GM12878 (cell line): Measurements from ENCODE around the gene LMAN2. TPM values are rescaled to one million over a fixed set of nuclear protein-coding genes. Genes with fewer than 3 reads are reported as not detected.

Experiments
- ATAC-seq: fragments of 200-7000 bp; cut with Tn5 transposase; 3 replicates; pipeline ENCODE4 v1.9.1; 2020; ENCODE audit warnings: mild to moderate bottlenecking, moderate library complexity
- BruUV-seq: library from RNA; stranded (reverse); fragments of 400-500 nt; replicated peaks from 2 replicates; lab custom pipeline; 2021; lab: Mats Ljungman, UMichigan
- CTCF ChIA-PET: fragments of 300-600 bp; sonication (Branson Sonifier 250); formaldehyde crosslinking; extraction: SDS; loops from one replicate; lab custom pipeline; 2021; ENCODE audit warnings: inconsistent platforms; lab: Yijun Ruan, JAX
- POLR2A ChIA-PET: fragments of 350-600 bp; formaldehyde crosslinking; extraction: SDS; loops from one replicate; lab custom pipeline; 2021; ENCODE audit warnings: inconsistent platforms; lab: Charles Lee
- RAD21 ChIA-PET: fragments of 300-600 bp; sonication (Branson Sonifier 250); formaldehyde crosslinking; loops from one replicate; lab custom pipeline; 2023; ENCODE audit warnings: antibody characterized with exemption; ENCODE audit not compliant: unreplicated experiment; lab: Charles Lee
- SMC1A ChIA-PET: fragments of 300-600 bp; sonication (Branson Sonifier 250); formaldehyde crosslinking; loops from one replicate; lab custom pipeline; 2023; ENCODE audit not compliant: unreplicated experiment, uncharacterized antibody; lab: Charles Lee
- DNase-seq: peaks from one replicate; pipeline ENCODE4 v3.0.0-alpha.2; 2011; ENCODE audit warnings: low read depth, low spot score
- FAIRE-seq: peaks from 3 replicates; lab custom pipeline; 2011; peaks lifted over from hg19 to GRCh38; lab: Jason Lieb, UNC
- H2AFZ ChIP-seq: 2 replicates; pipeline ENCODE4 v1.6.0; 2011; ENCODE audit warnings: low read depth, low read length, control low read depth; ENCODE audit not compliant: control insufficient read depth
- H3K27ac ChIP-seq: 2 replicates; pipeline ENCODE4 v1.5.1; 2011; ENCODE audit warnings: control low read depth; ENCODE audit not compliant: control insufficient read depth, insufficient read depth
- H3K27me3 ChIP-seq, 2 experiments: replicated peaks in 1 of 2; 2 replicates each; pipeline versions ENCODE4 v1.6.0 to v1.6.1; 2011; ENCODE audit warnings: low read length in 1 of 2; ENCODE audit not compliant: control insufficient read depth in 2 of 2, insufficient read depth in 2 of 2
- H3K36me3 ChIP-seq, 2 experiments: 2 replicates each; pipeline ENCODE4 v1.5.1; 2011; ENCODE audit warnings: low read length in 1 of 2; ENCODE audit not compliant: control insufficient read depth in 2 of 2, insufficient read depth in 2 of 2
- H3K4me1 ChIP-seq: 2 replicates; pipeline ENCODE4 v1.6.1; 2011; ENCODE audit warnings: mild to moderate bottlenecking, low read length, moderate library complexity, mixed read lengths; ENCODE audit not compliant: control insufficient read depth, insufficient read depth
- H3K4me2 ChIP-seq: 2 replicates; pipeline ENCODE4 v1.6.0; 2011; ENCODE audit warnings: control low read depth; ENCODE audit not compliant: control insufficient read depth, insufficient read depth
- H3K4me3 ChIP-seq: fragments of 200-600 bp; sonication (generic); 2 replicates; pipeline ENCODE4 v1.5.1; 2016
- H3K79me2 ChIP-seq: 2 replicates; pipeline ENCODE4 v1.6.0; 2011; ENCODE audit warnings: low read length; ENCODE audit not compliant: control insufficient read depth, insufficient read depth
- H3K9ac ChIP-seq: 2 replicates; pipeline ENCODE4 v1.8.0; 2011; ENCODE audit warnings: low read length, control low read depth, mixed read lengths; ENCODE audit not compliant: control insufficient read depth, insufficient read depth
- H3K9me3 ChIP-seq: replicated peaks from 3 replicates; pipeline ENCODE4 v1.5.1; 2011; ENCODE audit warnings: mild to moderate bottlenecking, low read length; ENCODE audit not compliant: control insufficient read depth, insufficient read depth
- H4K20me1 ChIP-seq: 2 replicates; pipeline ENCODE4 v1.6.0; 2011; ENCODE audit not compliant: control insufficient read depth, insufficient read depth
- ASH2L ChIP-seq: fragments of 300-600, 200-600 bp; sonication (generic); IDR thresholded peaks from 2 replicates; pipeline ENCODE4 v1.6.1; 2017; ENCODE audit warnings: low read depth, mild to moderate bottlenecking, borderline replicate concordance
- CTCF ChIP-seq, 3 experiments: IDR thresholded peaks in 2 of 3; conservative IDR thresholded peaks in 1 of 3; 2 replicates each; pipeline ENCODE4 v1.5.1; 2011; ENCODE audit warnings: low read depth in 3 of 3, low read length in 3 of 3, mild to moderate bottlenecking in 3 of 3, control low read depth in 2 of 3, moderate library complexity in 2 of 3, inconsistent platforms in 1 of 3, mixed read lengths in 1 of 3; ENCODE audit not compliant: control insufficient read depth in 2 of 3, insufficient read depth in 1 of 3; ENCODE audit errors: extremely low read depth in 1 of 3
- NBN ChIP-seq: fragments of 450-650 bp; IDR thresholded peaks from 2 replicates; pipeline ENCODE4 v1.6.1; 2016
- POLR2AphosphoS5 ChIP-seq: IDR thresholded peaks from 2 replicates; pipeline ENCODE4 v1.6.1; 2011; ENCODE audit warnings: mild to moderate bottlenecking, low read length, inconsistent platforms
- WGBS: methylation state at CpG from one replicate; pipeline ENCODE4 v1.1.6; 2016; ENCODE audit warnings: low lambda C conversion rate; ENCODE audit not compliant: insufficient replicate concordance, insufficient coverage; ENCODE audit errors: missing lambda C conversion rate; 5-methylcytosine and 5-hydroxymethylcytosine counted together
- in situ Hi-C: fragments of 300-500 bp; cut with MboI; formaldehyde crosslinking; loops from 9 replicates; pipeline ENCODE4 v1.14.3; 2018; ENCODE audit warnings: mixed read lengths
- intact Hi-C: fragments of 100-400 bp; cut with micrococcal nuclease; formaldehyde crosslinking; loops from one replicate; pipeline ENCODE4 v1.14.2; 2022; ENCODE audit not compliant: unreplicated experiment
- polyA plus RNA-seq, 11 experiments: library from polyadenylated mRNA; depleted of rRNA in 4 of 11; unstranded in 6 of 11; stranded (reverse) in 5 of 11; fragments of >200 nt; fragmentation: Nextera tagmentation in 4 of 11; fragmentation: Illumina TruSeq in 1 of 11; extraction: Ambion mirVana in 4 of 11; extraction: Trizol in 1 of 11; gene quantifications; 1 replicate in 1 of 11; 2 replicates in 10 of 11; pipeline versions ENCODE4 v1.2.1 to v1.2.3, GENCODE V29; 2011 to 2016; ENCODE audit warnings: inconsistent platforms in 2 of 11, missing spikeins in 2 of 11, low read depth in 1 of 11
- total RNA-seq, 4 experiments: library from RNA; depleted of rRNA in 3 of 4; stranded (reverse); fragments of >200 nt in 3 of 4; fragmentation: Illumina TruSeq in 1 of 4; extraction: Trizol in 1 of 4; gene quantifications; 2 replicates each; pipeline versions ENCODE4 v1.2.1 to v1.2.3, GENCODE V29; 2013 to 2021
- TF ChIP-seq, protein P1 (sequence below): IDR thresholded peaks from 2 replicates; pipeline ENCODE4 v1.6.1; 2012; ENCODE audit warnings: low read depth, low read length, improper control_type of control experiment
- TF ChIP-seq, protein P2 (sequence below): fragments of 450-650 bp; IDR thresholded peaks from 2 replicates; pipeline ENCODE4 v1.6.1; 2016; ENCODE audit warnings: mild to moderate bottlenecking

The LMAN2 gene
- total and polyA plus RNA-seq, 10 of the 15 experiments (the other 5 are each of a cell fraction or from before 2014, with no cell fraction given) = 2.4 to 264 (median 147) TPM

DNA sequence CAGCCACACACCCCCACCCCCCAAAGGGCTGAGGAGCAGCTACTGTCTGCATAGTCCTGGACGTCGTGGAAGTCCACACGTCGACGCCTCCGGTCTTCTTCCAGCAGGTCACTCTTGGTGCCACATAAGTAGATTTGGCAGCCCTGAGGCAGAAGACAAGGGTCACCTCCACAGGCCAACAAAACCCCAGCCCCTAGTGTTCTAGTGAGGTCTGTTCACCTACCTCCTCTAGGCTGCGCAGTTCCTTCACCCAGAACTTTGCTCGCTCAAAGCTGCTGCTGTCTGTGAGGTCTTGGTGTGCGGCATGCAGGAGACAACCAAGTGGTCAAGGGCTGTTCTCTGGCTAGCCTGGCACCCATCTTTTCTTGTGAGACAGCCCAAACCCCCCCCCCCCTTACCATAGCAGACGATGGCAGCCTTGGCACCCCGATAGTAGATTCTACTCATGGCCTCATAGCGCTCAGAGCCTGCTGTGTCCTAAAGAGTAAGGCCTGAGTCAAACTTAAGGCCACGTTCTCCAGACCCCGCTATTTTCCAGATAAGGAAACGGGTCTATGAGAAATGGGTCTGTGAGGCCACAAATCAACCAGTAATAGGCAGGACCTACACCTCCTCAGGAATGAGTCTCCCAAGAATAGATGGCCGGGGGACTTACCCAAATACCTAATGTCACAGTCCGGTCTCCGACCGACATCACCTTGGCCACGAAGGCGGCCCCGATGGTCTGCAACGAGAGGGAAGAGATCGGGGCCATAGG lies 48.9 kb downstream of the LMAN2 start:
- peak overlapping the region; percentile 78 for H3K4me2 ChIP-seq
- in situ Hi-C loops = no loop called here
- H2AFZ ChIP-seq = no peak overlapping the region
- ATAC-seq (peak; percentile 7; the same call in 2 of the 3 replicates), FAIRE-seq (no peak), DNase-seq (no peak)
- ChIA-PET RAD21 (interaction anchor here (1.2 to 2.3 kb wide), 4 partner anchors 10 to 188 kb away, joined by 4 to 12 read pairs (median 9); no protein-coding TSS in a partner anchor), POLR2A (interaction anchor here (0.9 to 2.2 kb wide), 10 partner anchors 10 to 812 kb away, joined by 3 to 11 read pairs (median 4); partner anchors contain the start of genes NSD1 and RGS14), SMC1A (interaction anchor here (1.0 kb wide), 1 partner anchor 149 kb away, joined by 3 read pairs; no protein-coding TSS in a partner anchor), CTCF (interaction anchor here (1.0 to 3.6 kb wide), 6 partner anchors 58 to 231 kb away, joined by 3 to 35 read pairs (median 5); no protein-coding TSS in a partner anchor)
- peak overlapping the region; percentile 87 for H3K27ac ChIP-seq
- H4K20me1 ChIP-seq = no peaks in the 10 kb centered on the region
- no peaks in the 10 kb centered on the region for H3K27me3 ChIP-seq
- no TSS peak for BruUV-seq
- H3K4me1 ChIP-seq = peaks cover 42% of the 10 kb centered on the region
- WGBS = 28% methylated on average over 24 of the region's 24 CpGs
- peaks cover 48% of the 10 kb centered on the region for H3K79me2 ChIP-seq
- peak overlapping the region; percentile 72 for H3K9ac ChIP-seq
- H3K9me3 ChIP-seq = no peaks in the 10 kb centered on the region
- TF ChIP-seq, protein P1, sequence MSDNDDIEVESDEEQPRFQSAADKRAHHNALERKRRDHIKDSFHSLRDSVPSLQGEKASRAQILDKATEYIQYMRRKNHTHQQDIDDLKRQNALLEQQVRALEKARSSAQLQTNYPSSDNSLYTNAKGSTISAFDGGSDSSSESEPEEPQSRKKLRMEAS = no peak
- TF ChIP-seq POLR2AphosphoS5 = peak; percentile 19; the same call in 1 of the 2 replicates
- no peak for TF ChIP-seq NBN
- no peak for TF ChIP-seq ASH2L
- TF ChIP-seq, protein P2, sequence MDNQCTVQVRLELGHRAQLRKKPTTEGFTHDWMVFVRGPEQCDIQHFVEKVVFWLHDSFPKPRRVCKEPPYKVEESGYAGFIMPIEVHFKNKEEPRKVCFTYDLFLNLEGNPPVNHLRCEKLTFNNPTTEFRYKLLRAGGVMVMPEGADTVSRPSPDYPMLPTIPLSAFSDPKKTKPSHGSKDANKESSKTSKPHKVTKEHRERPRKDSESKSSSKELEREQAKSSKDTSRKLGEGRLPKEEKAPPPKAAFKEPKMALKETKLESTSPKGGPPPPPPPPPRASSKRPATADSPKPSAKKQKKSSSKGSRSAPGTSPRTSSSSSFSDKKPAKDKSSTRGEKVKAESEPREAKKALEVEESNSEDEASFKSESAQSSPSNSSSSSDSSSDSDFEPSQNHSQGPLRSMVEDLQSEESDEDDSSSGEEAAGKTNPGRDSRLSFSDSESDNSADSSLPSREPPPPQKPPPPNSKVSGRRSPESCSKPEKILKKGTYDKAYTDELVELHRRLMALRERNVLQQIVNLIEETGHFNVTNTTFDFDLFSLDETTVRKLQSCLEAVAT = 0 out of 2 replicates have a peak, but pooled peaks have one; percentile 16
- 0 out of 6 replicates have a peak, but pooled peaks of 1 of the 3 experiments have one; percentile 14 for TF ChIP-seq CTCF (IDR thresholded peaks at IDR 0.05 in 2 of 3, conservative IDR thresholded peaks at IDR 0.05 in 1 of 3; ENCODE audit: control insufficient read depth in 2 of 3, extremely low read depth in 1 of 3, insufficient read depth in 1 of 3, low read depth in 3 of 3, low read length in 3 of 3)
- peak overlapping the region; percentile 75 for H3K4me3 ChIP-seq
- H3K36me3 ChIP-seq = peaks cover 5 to 20% of the 10 kb centered on the region in 2 experiments
- intact Hi-C loops = loop anchor here (5.0 to 10.0 kb wide), 3 partner anchors 165 to 292 kb away; partner anchors contain the start of gene TMED9
